ENCODE results near the gene PRKRA. TPM values are rescaled to one million over a fixed set of nuclear protein-coding genes. Genes with fewer than 3 reads are reported as not detected.

Gene PRKRA
- total and polyA plus RNA-seq, 9 of the 15 experiments (the other 6 are each of a cell fraction or from before 2014, with no cell fraction given) = 14.1 to 78.1 (median 52.3) TPM

- TF ChIP-seq PBX2 (CRISPR knock-in tag; IDR thresholded peaks at IDR 0.05; ENCODE audit: low read depth) (no peak), PBX2 (tag; conservative IDR thresholded peaks at IDR 0.05; ENCODE audit: low read depth) (no peak), TAF9B (IDR thresholded peaks at IDR 0.05; ENCODE audit: partially characterized antibody) (peak; percentile 60), ZNF318 (IDR thresholded peaks at IDR 0.05; ENCODE audit: borderline replicate concordance in 1 of 2, low read depth in 1 of 2) (no peak), CBFA2T3 (IDR thresholded peaks at IDR 0.05) (peak; percentile 89), ZNF589 (CRISPR knock-in tag; IDR thresholded peaks at IDR 0.05; ENCODE audit: low read depth) (0 out of 2 replicates have a peak, but pooled peaks have one; percentile 70), TCF3 (CRISPR knock-in tag; IDR thresholded peaks at IDR 0.05) (peak; percentile 51; the same call in 1 of the 2 replicates), ZFX (CRISPR knock-in tag; IDR thresholded peaks at IDR 0.05) (no peak), ZNF316 (IDR thresholded peaks at IDR 0.05) (no peak), MYNN (IDR thresholded peaks at IDR 0.05) (peak; percentile 78; the same call in 1 of the 2 replicates), MYNN (CRISPR knock-in tag; IDR thresholded peaks at IDR 0.05) (no peak), ZFPM2 (CRISPR knock-in tag; IDR thresholded peaks at IDR 0.05) (no peak), ZNF217 (CRISPR knock-in tag; IDR thresholded peaks at IDR 0.05) (no peak), TBL1XR1 (IDR thresholded peaks at IDR 0.05; ENCODE audit: low read length in 2 of 2) (no peak), DLX4 (CRISPR knock-in tag; IDR thresholded peaks at IDR 0.05) (no peak), RBM34 (IDR thresholded peaks at IDR 0.05; ENCODE audit: borderline replicate concordance, insufficient read depth, low read length) (no peak), TARDBP (IDR thresholded peaks at IDR 0.05) (no peak), SMARCA4 (IDR thresholded peaks at IDR 0.05) (0 out of 2 replicates have a peak, but pooled peaks have one; percentile 36), ILK (tag; IDR thresholded peaks at IDR 0.05; ENCODE audit: borderline replicate concordance, low read depth) (no peak), GATAD2B (IDR thresholded peaks at IDR 0.05; ENCODE audit: borderline replicate concordance) (no peak)
Measured at GRCh38 chr2:178404368-178404767, 46.6 kb downstream of the PRKRA start (continued).

Measured in K562 (cell line).